Spleen (tissue), 11 donors: ENCODE measurements around the gene GPR21. TPM values are rescaled to one million over a fixed set of nuclear protein-coding genes. Genes with fewer than 3 reads are reported as not detected.

ENCODE experiments used
- DNase-seq: peaks from one replicate; pipeline ENCODE4 v3.0.0-alpha.2; 2020
- H3K27ac ChIP-seq, 8 donors: fragments of 200-600 bp; sonication (generic) in 7 of 8; 1 replicate in 4 of 8; 2 replicates in 4 of 8; pipeline versions ENCODE4 v1.5.0 to v1.8.0; 2016 to 2021; ENCODE audit warnings: inconsistent platforms in 4 of 8, mild to moderate bottlenecking in 4 of 8, moderate library complexity in 1 of 8
- H3K27me3 ChIP-seq, 7 donors: fragments of 200-600 bp; sonication (generic) in 6 of 7; replicated peaks in 1 of 7; 1 replicate in 4 of 7; 2 replicates in 3 of 7; pipeline versions ENCODE4 v1.5.0 to v1.8.0; 2016 to 2021; ENCODE audit warnings: inconsistent platforms in 3 of 7, mild to moderate bottlenecking in 1 of 7
- H3K36me3 ChIP-seq, 6 donors: fragments of 200-600 bp; sonication (generic) in 5 of 6; 1 replicate in 4 of 6; 2 replicates in 2 of 6; pipeline versions ENCODE4 v1.5.0 to v1.8.0; 2016 to 2021; ENCODE audit warnings: inconsistent platforms in 2 of 6
- H3K4me1 ChIP-seq, 6 donors: fragments of 200-600 bp; sonication (generic) in 5 of 6; 1 replicate in 3 of 6; 2 replicates in 3 of 6; pipeline versions ENCODE4 v1.5.0 to v1.8.0; 2016 to 2021; ENCODE audit warnings: inconsistent platforms in 3 of 6
- H3K4me3 ChIP-seq, 8 donors: fragments of 200-600 bp; sonication (generic) in 7 of 8; 1 replicate in 4 of 8; 2 replicates in 4 of 8; pipeline versions ENCODE4 v1.5.0 to v1.8.0; 2016 to 2021; ENCODE audit warnings: inconsistent platforms in 4 of 8, mild to moderate bottlenecking in 4 of 8, moderate library complexity in 2 of 8
- H3K9me3 ChIP-seq, 8 donors: fragments of 200-600 bp; sonication (generic) in 7 of 8; 1 replicate in 4 of 8; 2 replicates in 4 of 8; pipeline versions ENCODE4 v1.5.0 to v1.8.0; 2016 to 2021; ENCODE audit warnings: inconsistent platforms in 4 of 8
- POLR2A ChIP-seq, 3 donors: fragments of 450-650 bp; IDR thresholded peaks; one replicate each; pipeline ENCODE4 v1.5.1; 2017; ENCODE audit warnings: antibody characterized with exemption in 3 of 3, mild to moderate bottlenecking in 1 of 3
- POLR2AphosphoS5 ChIP-seq, 3 donors: sonication (generic); formaldehyde crosslinking; IDR thresholded peaks; one replicate each; pipeline ENCODE4 v1.5.1; 2017; ENCODE audit warnings: antibody characterized with exemption in 3 of 3
- WGBS, 5 donors: extraction: QIAGEN DNeasy Blood & Tissue Kit in 3 of 5; methylation state at CpG; one replicate each; pipeline versions ENCODE4 v1.1.5 to v1.1.7; 2013 to 2018; 5-methylcytosine and 5-hydroxymethylcytosine counted together
- intact Hi-C: fragments of 100-400 bp; cut with DNase I; formaldehyde crosslinking; loops from one replicate; pipeline ENCODE4 v1.15.0; 2023; ENCODE audit warnings: low total_unique reads
- polyA plus RNA-seq, 3 donors: library from polyadenylated mRNA; stranded (reverse); fragments of 200-250 nt; gene quantifications; one replicate each; pipeline ENCODE4 v1.2.1, GENCODE V29; 2013
- total RNA-seq, 7 donors: library from RNA; depleted of rRNA in 3 of 7; stranded (reverse); fragments of >200 nt in 3 of 7; fragmentation: NEBNext Ultra II Directional in 4 of 7; extraction: Animal tissue kit (Norgen Biotek cat#: 25700) in 4 of 7; gene quantifications; one replicate each; pipeline versions ENCODE4 v1.1.0 to v1.2.1, GENCODE V29; 2016 to 2021
- TF ChIP-seq, protein P1 (sequence below), 11 experiments: fragments of 200-600 bp in 7 of 11; fragments of 450-650 bp in 4 of 11; sonication (generic) in 4 of 11; IDR thresholded peaks in 8 of 11; conservative IDR thresholded peaks in 3 of 11; 1 replicate in 7 of 11; 2 replicates in 4 of 11; pipeline versions ENCODE4 v1.4.0 to v1.8.0; 2016 to 2021; ENCODE audit warnings: antibody characterized with exemption in 11 of 11, inconsistent platforms in 4 of 11, mild to moderate bottlenecking in 1 of 11
- donor health status: healthy with polysubstance abuse.
- donor health status: DM: no; HTN: no; CAD: no; lungs with moderate emphysema.
- donor health status: DM: no; HTN: no; CAD: no.
- donor health status: Bipolar disorder and iron deficiency.
- donor health status: healthy.
- donor health status: DM: no; HTN: no; CAD: no.
- donor health status: DM: yes; HTN: yes; CAD: no.

GPR21 gene
- total and polyA plus RNA-seq, 10 donors = 0.19 to 5.4 (median 3.0) TPM; not detected in 1

DNA sequence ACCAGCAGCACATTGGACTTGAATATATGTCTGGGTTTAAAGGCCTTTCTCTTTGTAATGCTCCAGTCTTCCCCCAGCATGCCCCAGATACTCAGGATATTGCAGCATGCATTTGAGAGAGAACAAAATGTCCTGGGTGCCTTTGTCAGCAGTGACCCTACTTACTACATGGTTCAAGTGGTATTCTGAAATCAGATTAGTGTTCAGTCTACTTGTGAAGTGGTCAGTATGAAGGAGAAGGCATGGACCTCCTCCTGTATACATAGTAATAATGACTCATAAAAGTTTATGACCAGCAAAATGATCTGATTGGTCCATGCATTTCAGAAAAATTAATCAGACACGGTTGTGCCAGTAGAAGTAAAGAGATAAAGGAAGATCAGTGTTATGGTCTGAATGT is 25.4 kb downstream of the GPR21 start:
- no peaks in the 10 kb centered on the region for H3K27me3 ChIP-seq
- TF ChIP-seq POLR2AphosphoS5 (IDR thresholded peaks at IDR 0.05) (peak in 1 of 3 donors; percentile 73), POLR2A (IDR thresholded peaks at IDR 0.05) (no peak)
- H3K4me3 ChIP-seq = no peak overlapping the region
- intact Hi-C loops = no loop called here
- WGBS, 5 donors = 79 to 92% (median 84%) methylated on average over 1 of the region's 1 CpG
- peak overlapping the region in 1 of 8 donors; percentile 37 for H3K27ac ChIP-seq
- no peak for DNase-seq
- H3K4me1 ChIP-seq = peaks cover 0 to 11% (median 2%) of the 10 kb centered on the region in 6 donors
- H3K36me3 ChIP-seq = peaks cover 0 to 40% (median 4%) of the 10 kb centered on the region in 6 donors
- no peaks in the 10 kb centered on the region for H3K9me3 ChIP-seq

DNA sequence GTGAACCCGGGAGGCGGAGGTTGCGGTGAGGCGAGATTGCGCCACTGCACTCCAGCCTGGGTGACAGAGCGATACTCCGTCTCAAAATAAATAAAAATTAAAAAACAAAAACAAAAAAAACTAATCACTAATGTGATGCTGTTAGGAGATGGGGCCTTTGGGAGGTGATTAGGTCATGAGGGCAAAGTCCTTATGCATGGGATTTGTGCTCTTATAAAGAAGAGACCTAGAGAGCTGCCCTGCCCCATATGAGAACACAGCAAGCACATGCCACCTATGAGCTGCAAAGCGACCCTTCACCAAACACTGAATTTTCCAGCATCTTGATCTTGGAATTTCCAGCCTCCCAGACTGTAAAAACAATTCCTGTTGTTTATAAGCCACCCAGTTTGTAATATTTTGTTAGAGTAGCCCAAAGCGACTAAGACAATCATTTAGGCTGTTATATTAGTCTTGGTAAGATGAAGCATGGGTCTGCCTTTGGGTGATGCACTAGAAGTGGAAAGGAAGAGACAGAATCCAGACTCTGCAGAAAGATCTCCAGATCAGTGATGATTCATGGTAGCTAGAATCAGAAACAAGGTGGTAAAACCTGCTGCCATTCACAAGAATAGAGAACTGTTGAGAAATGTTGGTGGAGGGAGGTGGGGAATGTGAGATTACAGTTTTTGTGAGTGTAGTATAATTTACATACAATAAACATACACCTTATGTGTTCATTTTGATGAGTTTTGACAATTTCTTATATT is 26.2 kb downstream of the GPR21 start:
- peak overlapping the region in 1 of 8 donors; percentile 37 for H3K27ac ChIP-seq
- 95 to 100% (median 97%) methylated on average over 9 of the region's 9 CpGs for WGBS, 5 donors
- no peaks in the 10 kb centered on the region for H3K9me3 ChIP-seq
- H3K4me1 ChIP-seq = peaks cover 0 to 5% (median 1%) of the 10 kb centered on the region in 6 donors
- DNase-seq = no peak
- intact Hi-C loops = no loop called here
- no peak overlapping the region for H3K4me3 ChIP-seq
- peaks cover 0 to 39% (median 4%) of the 10 kb centered on the region in 6 donors for H3K36me3 ChIP-seq
- no peaks in the 10 kb centered on the region for H3K27me3 ChIP-seq
- no peak for TF ChIP-seq POLR2AphosphoS5 (IDR thresholded peaks at IDR 0.05)
- no peak for TF ChIP-seq POLR2A (IDR thresholded peaks at IDR 0.05)
- TF ChIP-seq, protein P1, sequence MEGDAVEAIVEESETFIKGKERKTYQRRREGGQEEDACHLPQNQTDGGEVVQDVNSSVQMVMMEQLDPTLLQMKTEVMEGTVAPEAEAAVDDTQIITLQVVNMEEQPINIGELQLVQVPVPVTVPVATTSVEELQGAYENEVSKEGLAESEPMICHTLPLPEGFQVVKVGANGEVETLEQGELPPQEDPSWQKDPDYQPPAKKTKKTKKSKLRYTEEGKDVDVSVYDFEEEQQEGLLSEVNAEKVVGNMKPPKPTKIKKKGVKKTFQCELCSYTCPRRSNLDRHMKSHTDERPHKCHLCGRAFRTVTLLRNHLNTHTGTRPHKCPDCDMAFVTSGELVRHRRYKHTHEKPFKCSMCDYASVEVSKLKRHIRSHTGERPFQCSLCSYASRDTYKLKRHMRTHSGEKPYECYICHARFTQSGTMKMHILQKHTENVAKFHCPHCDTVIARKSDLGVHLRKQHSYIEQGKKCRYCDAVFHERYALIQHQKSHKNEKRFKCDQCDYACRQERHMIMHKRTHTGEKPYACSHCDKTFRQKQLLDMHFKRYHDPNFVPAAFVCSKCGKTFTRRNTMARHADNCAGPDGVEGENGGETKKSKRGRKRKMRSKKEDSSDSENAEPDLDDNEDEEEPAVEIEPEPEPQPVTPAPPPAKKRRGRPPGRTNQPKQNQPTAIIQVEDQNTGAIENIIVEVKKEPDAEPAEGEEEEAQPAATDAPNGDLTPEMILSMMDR (IDR thresholded peaks at IDR 0.05 in 8 of 11, conservative IDR thresholded peaks at IDR 0.05 in 3 of 11) = no peak

DNA sequence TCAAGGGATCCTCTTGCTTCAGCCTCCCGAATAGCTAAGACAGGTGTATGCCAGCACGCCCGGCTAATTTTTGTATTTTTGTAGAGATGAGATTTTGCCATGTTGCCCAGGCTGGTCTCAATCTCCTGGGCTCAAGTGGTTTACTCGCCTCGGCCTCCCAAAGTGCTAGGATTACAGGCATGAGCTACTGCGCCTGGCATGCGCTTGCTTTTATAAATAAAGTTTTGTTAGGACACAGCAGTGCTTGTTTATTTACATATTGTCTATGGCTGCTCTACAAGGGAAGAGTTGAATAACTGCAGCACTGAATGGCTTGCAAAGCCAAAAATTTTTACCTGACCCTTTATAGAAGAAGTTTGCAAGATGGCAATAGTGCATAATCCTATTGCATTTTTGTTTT is 27.7 kb downstream of the GPR21 start:
- TF ChIP-seq POLR2AphosphoS5 (IDR thresholded peaks at IDR 0.05) = no peak
- TF ChIP-seq, protein P1 (IDR thresholded peaks at IDR 0.05 in 8 of 11, conservative IDR thresholded peaks at IDR 0.05 in 3 of 11) = no peak
- TF ChIP-seq POLR2A (IDR thresholded peaks at IDR 0.05) = no peak
- peaks cover 0 to 39% (median 12%) of the 10 kb centered on the region in 6 donors for H3K36me3 ChIP-seq
- H3K27me3 ChIP-seq = no peaks in the 10 kb centered on the region
- H3K27ac ChIP-seq = no peak overlapping the region
- no peaks in the 10 kb centered on the region for H3K9me3 ChIP-seq
- 96 to 99% (median 98%) methylated on average over 7 of the region's 7 CpGs for WGBS, 5 donors
- intact Hi-C loops = no loop called here
- H3K4me3 ChIP-seq = no peak overlapping the region
- H3K4me1 ChIP-seq = no peaks in the 10 kb centered on the region
- DNase-seq = no peak

DNA sequence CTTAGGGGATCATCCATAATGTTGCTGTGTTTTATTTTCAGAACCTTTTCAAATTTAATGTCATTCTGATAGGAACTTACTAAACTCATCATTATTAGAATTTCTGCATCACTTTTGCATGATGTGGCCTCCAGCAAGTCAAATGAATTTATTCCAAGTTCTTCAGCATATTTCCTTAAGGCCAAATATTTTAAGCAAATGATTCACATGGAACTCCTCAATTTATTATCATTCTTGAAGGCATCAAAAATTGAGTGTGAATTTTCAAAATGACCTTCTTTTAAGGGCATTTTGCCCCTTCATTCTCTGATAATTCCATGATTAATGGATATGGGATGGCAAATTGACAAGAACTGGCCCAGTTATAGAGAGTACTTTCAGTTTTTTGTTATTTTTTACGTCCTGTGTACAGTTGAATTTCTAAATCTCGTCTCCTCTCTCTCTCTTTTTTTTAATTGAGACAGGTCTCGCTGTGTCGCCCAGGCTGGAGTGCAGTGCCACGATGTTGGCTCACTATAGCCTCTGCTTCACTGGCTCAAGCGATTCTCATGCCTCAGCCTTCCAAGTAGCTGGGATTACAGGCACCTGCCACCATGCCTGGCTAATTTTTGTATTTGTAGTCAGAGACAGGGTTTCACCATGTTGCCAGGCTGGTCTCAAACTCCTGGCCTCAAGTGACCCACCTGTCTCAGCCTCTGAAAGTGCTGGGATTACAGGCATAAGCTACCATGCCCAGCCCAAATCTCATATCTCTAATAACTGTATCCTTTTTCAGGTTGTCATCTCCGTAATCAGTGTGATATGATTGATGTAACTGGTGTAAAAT is 29.1 kb downstream of the GPR21 start:
- no peaks in the 10 kb centered on the region for H3K27me3 ChIP-seq
- H3K9me3 ChIP-seq = no peaks in the 10 kb centered on the region
- no peak overlapping the region for H3K27ac ChIP-seq
- H3K4me3 ChIP-seq = no peak overlapping the region
- WGBS, 5 donors = 90 to 93% (median 93%) methylated on average over 7 of the region's 7 CpGs
- peaks cover 0 to 51% (median 24%) of the 10 kb centered on the region in 6 donors for H3K36me3 ChIP-seq
- H3K4me1 ChIP-seq = no peaks in the 10 kb centered on the region
- TF ChIP-seq, protein P1 (IDR thresholded peaks at IDR 0.05 in 8 of 11, conservative IDR thresholded peaks at IDR 0.05 in 3 of 11) = no peak
- TF ChIP-seq POLR2AphosphoS5 (IDR thresholded peaks at IDR 0.05) (no peak), POLR2A (IDR thresholded peaks at IDR 0.05) (no peak)
- intact Hi-C loops = no loop called here
- no peak for DNase-seq
